ENCODE results near the gene SPIB. TPM values are rescaled to one million over a fixed set of nuclear protein-coding genes. Genes with fewer than 3 reads are reported as not detected.

Gene SPIB
- total and polyA plus RNA-seq, 8 donors, result 0.19 to 53.3 (median 0.57) TPM; not detected in 2

DNA sequence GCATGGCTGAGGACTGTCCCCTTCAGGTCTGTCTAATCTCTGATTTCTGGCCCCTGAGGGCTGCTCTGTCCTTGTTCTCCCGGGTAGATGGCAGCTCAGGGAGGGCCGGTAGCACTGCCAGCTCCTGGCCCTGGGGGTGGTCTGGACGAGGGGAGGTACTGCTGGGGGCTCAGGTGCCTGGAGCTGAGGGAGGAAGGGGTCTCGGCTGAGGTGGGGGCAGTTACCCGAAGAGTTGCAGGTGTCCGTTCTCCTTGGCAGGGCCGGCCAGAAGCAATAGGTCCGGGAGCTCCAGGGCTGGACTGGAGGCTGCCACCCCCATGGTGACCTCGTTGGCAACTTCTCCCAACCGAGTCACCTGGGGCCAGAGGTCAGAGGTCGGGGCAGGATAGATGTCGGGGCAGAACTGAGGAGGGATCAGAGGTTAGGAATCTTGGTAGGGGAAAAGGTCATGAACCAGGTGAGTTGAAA lies 56.4 kb downstream of the SPIB start:
- H3K36me3 ChIP-seq, result peaks cover 14 to 23% (median 20%) of the 10 kb centered on the region in 4 donors
- no peaks in the 10 kb centered on the region for H3K27me3 ChIP-seq
- H3K4me3 ChIP-seq, result no peak overlapping the region
- H3K9me3 ChIP-seq, result no peaks in the 10 kb centered on the region
- DNase-seq, result no peak
- peak overlapping the region in 1 of 5 donors; percentile 89 for H3K27ac ChIP-seq
- peaks cover 12 to 29% (median 20%) of the 10 kb centered on the region in 4 donors for H3K4me1 ChIP-seq
- WGBS, 5 donors, result 66 to 85% (median 80%) methylated on average over 5 to 12 of the region's 12 CpGs
- intact Hi-C loops (cut with DNase I; ENCODE audit: low total_unique reads), result no loop called here
- TF ChIP-seq, protein P1, sequence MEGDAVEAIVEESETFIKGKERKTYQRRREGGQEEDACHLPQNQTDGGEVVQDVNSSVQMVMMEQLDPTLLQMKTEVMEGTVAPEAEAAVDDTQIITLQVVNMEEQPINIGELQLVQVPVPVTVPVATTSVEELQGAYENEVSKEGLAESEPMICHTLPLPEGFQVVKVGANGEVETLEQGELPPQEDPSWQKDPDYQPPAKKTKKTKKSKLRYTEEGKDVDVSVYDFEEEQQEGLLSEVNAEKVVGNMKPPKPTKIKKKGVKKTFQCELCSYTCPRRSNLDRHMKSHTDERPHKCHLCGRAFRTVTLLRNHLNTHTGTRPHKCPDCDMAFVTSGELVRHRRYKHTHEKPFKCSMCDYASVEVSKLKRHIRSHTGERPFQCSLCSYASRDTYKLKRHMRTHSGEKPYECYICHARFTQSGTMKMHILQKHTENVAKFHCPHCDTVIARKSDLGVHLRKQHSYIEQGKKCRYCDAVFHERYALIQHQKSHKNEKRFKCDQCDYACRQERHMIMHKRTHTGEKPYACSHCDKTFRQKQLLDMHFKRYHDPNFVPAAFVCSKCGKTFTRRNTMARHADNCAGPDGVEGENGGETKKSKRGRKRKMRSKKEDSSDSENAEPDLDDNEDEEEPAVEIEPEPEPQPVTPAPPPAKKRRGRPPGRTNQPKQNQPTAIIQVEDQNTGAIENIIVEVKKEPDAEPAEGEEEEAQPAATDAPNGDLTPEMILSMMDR (IDR thresholded peaks at IDR 0.05), result no peak
- TF ChIP-seq POLR2AphosphoS5 (IDR thresholded peaks at IDR 0.05), result no peak
- no peak for TF ChIP-seq POLR2A (IDR thresholded peaks at IDR 0.05)
- TF ChIP-seq EP300 (IDR thresholded peaks at IDR 0.05), result no peak

DNA sequence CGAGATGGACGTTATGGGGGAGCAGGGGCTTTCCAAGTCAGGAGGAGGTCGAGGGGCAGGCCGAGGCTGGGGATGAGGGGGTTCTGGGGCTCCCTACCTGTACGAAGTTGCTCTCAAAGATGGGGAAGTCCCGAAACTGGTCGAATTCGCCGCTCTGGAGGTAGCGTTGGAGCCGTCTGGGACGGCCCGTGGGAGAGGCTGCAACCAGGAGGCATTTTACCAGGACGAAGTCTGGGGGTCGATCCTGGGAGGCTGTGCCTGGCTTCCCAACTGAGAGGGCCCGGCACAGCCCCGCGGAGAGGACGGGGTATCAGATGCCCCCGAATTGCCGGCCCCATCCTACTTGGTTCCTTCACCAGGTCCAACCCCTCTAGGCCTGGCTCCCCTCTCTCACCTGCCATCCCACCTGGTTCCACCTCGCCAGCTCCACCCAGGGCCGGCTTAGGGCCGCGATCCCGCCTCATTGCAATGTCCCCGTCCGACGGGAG lies 57.0 kb downstream of the SPIB start:
- 68 to 78% (median 75%) methylated on average over 27 to 29 of the region's 29 CpGs for WGBS, 5 donors
- no peaks in the 10 kb centered on the region for H3K9me3 ChIP-seq
- intact Hi-C loops (cut with DNase I; ENCODE audit: low total_unique reads), result no loop called here
- TF ChIP-seq POLR2AphosphoS5 (IDR thresholded peaks at IDR 0.05) (no peak), EP300 (IDR thresholded peaks at IDR 0.05) (peak; percentile 39), POLR2A (IDR thresholded peaks at IDR 0.05) (no peak)
- TF ChIP-seq, protein P1 (IDR thresholded peaks at IDR 0.05), result no peak
- peaks cover 20 to 29% (median 27%) of the 10 kb centered on the region in 4 donors for H3K36me3 ChIP-seq
- H3K27me3 ChIP-seq, result no peaks in the 10 kb centered on the region
- H3K27ac ChIP-seq, result peak overlapping the region; percentile 40 to 90 (median 89)
- peaks cover 12 to 29% (median 20%) of the 10 kb centered on the region in 4 donors for H3K4me1 ChIP-seq
- no peak for DNase-seq
- H3K4me3 ChIP-seq, result peak overlapping the region; percentile 86 to 97 (median 94)

DNA sequence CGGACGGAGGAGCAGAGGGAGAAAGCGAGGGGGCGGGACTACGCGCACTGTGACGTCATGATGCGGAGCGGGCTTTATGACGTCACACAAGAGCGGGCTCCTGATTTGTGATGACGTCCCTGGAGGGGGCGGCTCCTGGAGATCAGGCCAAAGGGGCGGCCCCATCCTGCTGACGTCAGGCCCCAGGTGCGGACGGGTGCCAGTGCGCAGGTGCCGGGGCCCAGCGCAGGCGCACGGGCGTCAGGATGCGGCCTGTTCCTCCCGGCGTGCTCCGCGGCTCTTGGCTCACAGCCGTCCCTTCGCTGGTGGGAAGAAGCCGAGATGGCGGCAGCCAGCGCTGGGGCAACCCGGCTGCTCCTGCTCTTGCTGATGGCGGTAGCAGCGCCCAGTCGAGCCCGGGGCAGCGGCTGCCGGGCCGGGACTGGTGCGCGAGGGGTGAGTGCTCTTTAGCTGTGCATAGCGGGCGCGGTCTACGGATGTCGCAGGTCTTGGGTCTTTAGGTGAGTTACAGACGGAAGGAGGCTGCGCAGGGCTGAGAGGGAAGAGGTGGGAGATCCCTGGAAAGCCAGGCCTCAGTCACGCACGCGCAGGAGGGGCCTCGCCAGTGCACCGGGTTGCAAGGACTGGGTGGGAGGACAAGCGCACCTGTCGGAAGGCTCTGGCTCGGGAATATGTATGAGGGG lies 57.6 kb downstream of the SPIB start, which contains the start of the genes EMC10 and GARIN5A:
TSS of gene EMC10 (plus strand) at position 284 of the 683 bp plus-strand sequence. CDS start at position 322, 38 bp downstream.
TSS of gene GARIN5A (minus strand) at position 625 of the 683 bp plus-strand sequence. CDS start at position 165, 460 bp downstream.
- peak; percentile 94 to 99 for DNase-seq
- Histone ChIP-seq H3K4me1 (peaks cover 12 to 29% (median 20%) of the 10 kb centered on the region in 4 donors), H3K4me3 (peak within 1 kb of the TSS; percentile 86 to 97 (median 94)), H3K27me3 (no peaks in the 10 kb centered on the region), H3K27ac (peak within 1 kb of the TSS; percentile 86 to 90 (median 89)), H3K9me3 (no peaks in the 10 kb centered on the region), H3K36me3 (peaks cover 22 to 35% (median 33%) of the 10 kb centered on the region in 4 donors)
- peak; percentile 81 to 90 (median 88) for TF ChIP-seq POLR2AphosphoS5 (IDR thresholded peaks at IDR 0.05)
- TF ChIP-seq, protein P1 (IDR thresholded peaks at IDR 0.05), result peak in 1 of 7 experiments; percentile 23
- no peak for TF ChIP-seq EP300 (IDR thresholded peaks at IDR 0.05)
- peak in 1 of 4 donors; percentile 52 for TF ChIP-seq POLR2A (IDR thresholded peaks at IDR 0.05)
- intact Hi-C loops (cut with DNase I; ENCODE audit: low total_unique reads), result no loop called here
- 1 to 4% (median 3%) methylated on average over 48 to 58 of the region's 58 CpGs for WGBS, 5 donors

- no peak for DNase-seq
- Histone ChIP-seq H3K27ac (peak overlapping the region; percentile 86 to 90 (median 89)), H3K4me1 (peaks cover 12 to 29% (median 20%) of the 10 kb centered on the region in 4 donors), H3K36me3 (peaks cover 27 to 40% (median 38%) of the 10 kb centered on the region in 4 donors), H3K27me3 (no peaks in the 10 kb centered on the region), H3K9me3 (no peaks in the 10 kb centered on the region), H3K4me3 (peak overlapping the region; percentile 86 to 97 (median 94))
- TF ChIP-seq POLR2A (IDR thresholded peaks at IDR 0.05) (no peak), EP300 (IDR thresholded peaks at IDR 0.05) (no peak), POLR2AphosphoS5 (IDR thresholded peaks at IDR 0.05) (no peak)
- TF ChIP-seq, protein P1 (IDR thresholded peaks at IDR 0.05), result no peak
- intact Hi-C loops (cut with DNase I; ENCODE audit: low total_unique reads), result no loop called here
- 15 to 20% (median 16%) methylated on average over 19 to 20 of the region's 20 CpGs for WGBS, 5 donors
Observed at GRCh38 chr19:50476907-50477238, 58.1 kb downstream of the SPIB start.
